IPS-18a (cell line): Measurements from ENCODE around the gene SLC48A1.

Experiments used
- H3K27ac ChIP-seq: one replicate; pipeline ENCODE4 v1.5.1; 2013; ENCODE audit warnings: low read length
- H3K27me3 ChIP-seq: one replicate; pipeline ENCODE4 v1.6.1; 2013; ENCODE audit warnings: mild to moderate bottlenecking, low read length; ENCODE audit not compliant: control insufficient read depth, insufficient read depth
- H3K36me3 ChIP-seq: one replicate; pipeline ENCODE4 v1.6.1; 2013; ENCODE audit warnings: low read depth, low read length; ENCODE audit not compliant: control insufficient read depth
- H3K4me1 ChIP-seq: one replicate; pipeline ENCODE4 v1.6.1; 2013; ENCODE audit warnings: low read depth, low read length; ENCODE audit not compliant: control insufficient read depth
- H3K4me3 ChIP-seq: one replicate; pipeline ENCODE4 v1.5.1; 2013; ENCODE audit warnings: low read length
- H3K9ac ChIP-seq: one replicate; pipeline ENCODE4 v1.6.1; 2013; ENCODE audit warnings: mild to moderate bottlenecking, low read length, moderate library complexity
- H3K9me3 ChIP-seq: one replicate; pipeline ENCODE4 v1.6.1; 2013; ENCODE audit warnings: low read depth, low read length; ENCODE audit not compliant: control insufficient read depth

SLC48A1 gene

DNA sequence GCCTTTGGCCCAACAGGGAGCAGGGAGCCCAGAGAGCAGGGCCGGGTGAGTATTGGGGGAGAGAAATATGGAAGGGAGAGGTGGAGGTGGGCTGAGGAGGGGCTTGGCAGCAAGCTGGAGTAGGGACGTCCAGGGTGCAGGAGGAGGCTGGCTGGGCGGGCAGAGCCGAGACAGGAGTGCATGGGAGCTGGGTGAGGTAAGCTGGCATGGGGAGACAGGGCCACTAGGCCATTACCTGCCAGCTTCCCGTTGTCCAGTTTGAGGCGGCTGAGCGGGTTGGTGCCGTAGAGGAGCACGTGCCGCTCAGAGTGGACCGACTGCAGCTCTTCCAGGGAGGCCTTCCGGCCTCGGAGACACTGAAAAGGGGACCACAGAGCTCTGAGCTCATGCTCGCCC is 18.3 kb downstream of the SLC48A1 start:
- H3K9me3 ChIP-seq = no peaks in the 10 kb centered on the region
- no peak overlapping the region for H3K27ac ChIP-seq
- no peaks in the 10 kb centered on the region for H3K27me3 ChIP-seq
- no peaks in the 10 kb centered on the region for H3K4me1 ChIP-seq
- H3K36me3 ChIP-seq = peaks cover 64% of the 10 kb centered on the region
- no peak overlapping the region for H3K4me3 ChIP-seq
- no peak overlapping the region for H3K9ac ChIP-seq

DNA sequence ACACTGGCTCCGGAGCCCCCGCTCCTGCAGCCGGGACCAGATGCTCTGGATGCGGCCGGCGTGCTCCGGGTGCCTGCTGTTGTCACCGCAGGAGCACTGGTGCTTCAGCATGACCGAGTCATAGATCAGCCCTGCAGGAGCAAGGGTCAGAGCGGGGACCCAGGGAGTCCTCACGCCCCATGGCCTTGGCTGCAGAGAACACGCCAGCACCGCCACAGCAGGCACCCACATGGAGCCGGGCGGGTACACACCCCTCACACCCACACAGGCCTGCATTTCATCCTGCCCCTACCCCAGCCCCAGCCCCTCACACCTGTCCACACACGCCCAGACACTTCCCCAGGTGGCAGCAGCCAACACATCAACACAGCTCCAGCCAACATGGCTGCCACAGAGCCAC is 18.8 kb downstream of the SLC48A1 start:
- Histone ChIP-seq H3K4me1 (no peaks in the 10 kb centered on the region), H3K9ac (no peak overlapping the region), H3K36me3 (peaks cover 63% of the 10 kb centered on the region), H3K27me3 (no peaks in the 10 kb centered on the region), H3K27ac (no peak overlapping the region), H3K4me3 (no peak overlapping the region), H3K9me3 (no peaks in the 10 kb centered on the region)

DNA sequence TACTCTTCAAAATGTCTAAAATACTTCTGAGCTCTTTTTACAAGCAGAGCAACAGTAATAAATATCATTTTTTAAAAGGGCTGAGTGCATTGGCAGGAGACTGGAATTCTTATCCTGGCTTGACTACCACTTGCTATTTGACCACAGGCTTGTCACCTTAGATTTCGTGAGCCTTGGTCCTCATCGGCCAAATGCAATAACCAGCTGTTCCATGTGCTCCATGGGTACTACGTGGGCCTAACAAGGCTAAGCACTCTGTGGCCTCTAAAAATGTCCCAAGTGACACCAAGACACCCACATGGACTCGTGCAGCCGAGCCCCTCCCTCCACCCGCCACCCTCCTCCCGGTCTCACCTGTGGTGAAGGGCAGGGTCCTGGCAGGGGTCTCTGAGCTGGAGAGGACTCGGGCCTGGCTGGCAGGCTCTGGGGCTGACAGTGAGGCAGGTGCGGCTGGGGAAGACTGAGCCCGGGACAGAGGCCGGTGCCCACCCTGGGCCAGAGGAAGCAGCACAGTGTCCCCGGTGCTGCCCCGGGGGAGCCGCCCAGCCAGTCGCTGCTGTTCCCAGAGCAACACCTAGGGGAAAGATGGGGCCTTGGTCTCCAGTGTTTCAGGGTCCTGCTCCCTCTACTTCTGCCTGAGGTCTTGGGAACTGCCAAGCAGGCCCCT is 20.1 kb downstream of the SLC48A1 start:
- H3K9ac ChIP-seq = no peak overlapping the region
- no peaks in the 10 kb centered on the region for H3K27me3 ChIP-seq
- H3K4me3 ChIP-seq = no peak overlapping the region
- H3K9me3 ChIP-seq = no peaks in the 10 kb centered on the region
- H3K4me1 ChIP-seq = no peaks in the 10 kb centered on the region
- H3K27ac ChIP-seq = no peak overlapping the region
- peaks cover 51% of the 10 kb centered on the region for H3K36me3 ChIP-seq

DNA sequence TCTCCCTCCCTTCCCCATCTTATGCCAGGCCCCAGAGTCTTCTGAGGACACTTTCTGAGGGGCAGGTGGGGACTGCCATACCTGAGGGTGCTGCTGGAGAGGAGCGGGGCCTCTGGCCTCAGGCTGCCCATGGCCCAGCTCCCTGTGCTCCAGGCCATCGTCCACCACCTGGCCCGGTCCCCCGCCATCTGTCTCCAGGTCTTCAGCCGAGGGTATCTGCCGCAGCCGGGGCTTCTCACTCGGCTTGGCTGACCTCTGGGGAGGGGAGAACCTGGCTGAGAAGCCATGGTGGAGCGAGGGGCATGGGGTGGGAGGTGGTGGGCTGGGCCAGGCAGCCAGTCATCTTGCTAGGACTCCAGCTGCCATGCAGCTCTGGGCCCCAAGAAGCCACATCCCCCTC is 21.6 kb downstream of the SLC48A1 start:
- Histone ChIP-seq H3K4me3 (no peak overlapping the region), H3K27me3 (no peaks in the 10 kb centered on the region), H3K4me1 (no peaks in the 10 kb centered on the region), H3K9ac (no peak overlapping the region), H3K9me3 (no peaks in the 10 kb centered on the region), H3K27ac (no peak overlapping the region), H3K36me3 (peaks cover 38% of the 10 kb centered on the region)

DNA sequence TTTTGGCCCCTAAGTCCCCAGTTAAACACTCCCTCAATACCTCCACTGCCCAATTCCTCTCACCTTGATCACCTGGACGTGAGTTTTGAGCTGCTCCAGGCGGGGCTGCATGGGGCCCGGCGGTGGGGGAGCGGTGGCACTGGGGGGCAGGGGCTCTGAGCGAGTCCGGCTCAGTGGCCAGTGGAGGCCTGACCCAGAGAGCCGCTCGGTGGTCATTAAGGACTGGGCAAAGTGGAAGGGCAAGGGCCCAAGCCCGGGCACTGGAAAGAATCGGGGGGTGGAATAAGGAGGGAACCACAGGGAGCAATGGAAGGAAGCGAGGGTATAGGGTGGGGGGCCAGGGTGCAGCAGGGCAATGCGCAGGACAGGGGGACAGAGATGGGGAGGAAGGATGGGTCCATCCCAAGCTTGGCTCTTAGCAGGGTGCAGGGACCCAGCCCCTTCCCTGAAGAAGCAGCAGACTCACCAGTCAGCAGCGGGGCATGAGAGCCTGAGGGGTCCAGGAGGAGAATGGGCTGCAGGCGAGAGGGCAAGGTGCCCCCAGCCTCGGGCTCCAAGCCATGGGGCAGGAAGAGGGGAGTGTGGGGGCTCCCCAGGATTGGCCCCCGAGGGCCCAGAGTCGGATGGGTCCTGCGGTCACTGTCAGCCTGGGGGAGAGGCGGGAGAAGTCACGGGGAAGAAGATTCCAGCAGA is 22.2 kb downstream of the SLC48A1 start:
- no peak overlapping the region for H3K9ac ChIP-seq
- no peaks in the 10 kb centered on the region for H3K27me3 ChIP-seq
- H3K4me1 ChIP-seq = no peaks in the 10 kb centered on the region
- H3K9me3 ChIP-seq = no peaks in the 10 kb centered on the region
- no peak overlapping the region for H3K27ac ChIP-seq
- H3K36me3 ChIP-seq = peaks cover 33% of the 10 kb centered on the region
- no peak overlapping the region for H3K4me3 ChIP-seq

DNA sequence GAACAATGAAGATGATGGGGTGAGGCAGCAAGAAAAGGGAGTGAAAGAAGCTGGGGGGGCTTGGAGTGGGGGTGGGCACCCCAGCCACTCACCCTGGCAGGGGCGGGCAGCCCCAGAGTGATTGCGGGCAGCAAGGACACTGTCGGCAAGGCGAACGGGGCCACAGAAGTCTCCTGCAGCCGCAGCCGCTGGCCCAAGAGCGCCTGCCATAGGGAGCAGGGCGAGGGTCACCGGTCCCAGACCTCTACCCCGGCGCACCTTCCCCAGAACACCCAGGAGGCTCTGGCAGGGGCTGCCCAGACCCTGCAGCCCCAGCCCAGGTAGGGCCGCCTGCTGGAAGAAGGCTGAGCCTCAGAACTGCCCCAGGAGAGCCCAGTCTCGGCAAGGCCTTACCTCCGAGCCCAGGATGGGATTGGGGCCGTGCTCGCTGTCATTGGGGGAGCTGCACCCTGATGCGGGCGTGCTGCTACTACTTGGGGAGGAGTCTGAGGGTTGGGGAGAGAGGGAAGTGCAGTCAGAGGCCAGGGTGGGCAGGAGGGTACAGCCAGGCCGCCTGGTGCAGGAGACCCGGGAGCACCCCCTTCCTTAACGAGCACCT is 22.9 kb downstream of the SLC48A1 start:
- no peaks in the 10 kb centered on the region for H3K27me3 ChIP-seq
- H3K9me3 ChIP-seq = no peaks in the 10 kb centered on the region
- no peak overlapping the region for H3K27ac ChIP-seq
- H3K9ac ChIP-seq = no peak overlapping the region
- no peaks in the 10 kb centered on the region for H3K4me1 ChIP-seq
- H3K36me3 ChIP-seq = peaks cover 30% of the 10 kb centered on the region
- no peak overlapping the region for H3K4me3 ChIP-seq

DNA sequence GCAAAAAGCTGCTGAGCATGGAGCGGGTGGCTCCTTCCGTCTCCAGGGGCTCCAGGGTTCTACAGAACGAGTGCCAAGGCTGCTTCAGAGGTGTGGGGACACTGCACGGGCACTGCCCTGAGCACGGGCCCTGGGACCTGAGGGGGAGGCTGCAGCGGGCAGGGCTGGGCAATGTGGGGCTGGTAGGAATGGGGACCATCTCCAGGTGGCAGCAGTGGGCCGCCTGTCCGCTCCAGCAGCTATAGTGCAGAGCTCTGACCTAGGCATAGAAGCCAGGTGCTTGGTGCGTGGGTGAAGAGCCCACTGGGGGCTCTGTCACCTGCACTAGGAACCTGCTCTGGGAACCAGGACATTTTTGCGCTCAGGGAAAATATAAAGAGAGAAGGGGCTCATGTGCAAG is 24.4 kb downstream of the SLC48A1 start:
- Histone ChIP-seq H3K4me1 (peaks cover 2% of the 10 kb centered on the region), H3K27me3 (no peaks in the 10 kb centered on the region), H3K9ac (no peak overlapping the region), H3K27ac (no peak overlapping the region), H3K9me3 (no peaks in the 10 kb centered on the region), H3K36me3 (peaks cover 23% of the 10 kb centered on the region), H3K4me3 (no peak overlapping the region)

DNA sequence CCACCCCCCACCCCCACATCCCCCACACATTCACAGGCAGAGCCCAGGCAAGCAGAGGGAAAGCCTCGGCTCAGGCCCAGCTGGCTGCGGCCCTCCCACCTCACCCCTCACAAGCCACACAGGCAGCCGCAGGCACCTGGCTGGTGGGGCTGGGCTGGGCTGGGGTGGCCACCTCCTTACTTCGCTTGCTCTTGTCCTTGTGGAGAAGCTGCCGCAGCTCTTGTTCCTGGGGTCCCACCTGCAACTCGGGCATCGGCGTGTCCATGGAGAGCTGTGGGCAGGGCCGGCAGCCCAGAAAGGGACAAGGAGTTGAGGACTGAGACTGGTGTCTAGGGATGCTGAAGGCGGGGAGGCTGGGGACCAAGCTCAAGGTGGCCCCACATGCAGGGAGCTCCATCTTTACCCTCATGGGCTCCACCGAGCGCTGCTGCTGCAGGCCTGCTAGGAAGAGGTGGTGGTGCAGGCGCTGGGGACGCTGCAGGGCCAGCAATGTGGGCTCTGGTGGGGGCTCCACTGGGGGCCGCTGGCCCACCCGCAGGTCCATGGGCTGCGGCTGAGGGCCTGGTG is 25.4 kb downstream of the SLC48A1 start:
- Histone ChIP-seq H3K9ac (no peak overlapping the region), H3K27me3 (no peaks in the 10 kb centered on the region), H3K9me3 (no peaks in the 10 kb centered on the region), H3K27ac (no peak overlapping the region), H3K4me3 (no peak overlapping the region), H3K4me1 (peaks cover 3% of the 10 kb centered on the region), H3K36me3 (peaks cover 16% of the 10 kb centered on the region)

DNA sequence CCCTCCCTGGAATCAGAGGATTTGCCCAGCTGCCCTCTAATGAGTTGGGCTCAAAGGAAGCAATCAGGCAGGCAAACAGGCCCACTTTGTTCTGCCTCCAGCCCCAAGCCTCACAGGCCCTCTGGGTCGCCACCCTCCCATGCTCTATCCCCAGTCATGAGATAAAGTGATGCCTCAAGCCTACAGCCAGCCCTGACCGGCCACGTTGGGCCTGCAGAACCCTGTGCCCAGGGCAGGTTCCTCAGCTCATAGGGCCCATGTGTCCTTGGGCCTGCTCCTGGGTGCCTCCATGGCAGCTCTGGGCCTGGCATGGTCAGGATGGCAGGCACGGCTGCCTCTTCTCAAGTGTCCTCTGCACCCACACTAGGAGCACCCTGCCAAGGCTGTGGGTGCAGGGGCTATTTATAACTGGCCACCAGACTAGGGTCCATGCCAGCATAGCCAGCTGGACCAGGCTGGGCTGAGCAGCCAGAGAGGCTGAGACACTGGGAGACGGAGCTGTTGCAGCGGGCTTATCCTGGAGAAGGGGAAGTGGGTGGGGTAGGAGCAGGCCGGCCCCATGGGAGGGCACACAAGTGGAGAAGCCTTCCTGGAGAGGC is 26.4 kb downstream of the SLC48A1 start:
- peaks cover 3% of the 10 kb centered on the region for H3K4me1 ChIP-seq
- peaks cover 11% of the 10 kb centered on the region for H3K36me3 ChIP-seq
- no peaks in the 10 kb centered on the region for H3K27me3 ChIP-seq

DNA sequence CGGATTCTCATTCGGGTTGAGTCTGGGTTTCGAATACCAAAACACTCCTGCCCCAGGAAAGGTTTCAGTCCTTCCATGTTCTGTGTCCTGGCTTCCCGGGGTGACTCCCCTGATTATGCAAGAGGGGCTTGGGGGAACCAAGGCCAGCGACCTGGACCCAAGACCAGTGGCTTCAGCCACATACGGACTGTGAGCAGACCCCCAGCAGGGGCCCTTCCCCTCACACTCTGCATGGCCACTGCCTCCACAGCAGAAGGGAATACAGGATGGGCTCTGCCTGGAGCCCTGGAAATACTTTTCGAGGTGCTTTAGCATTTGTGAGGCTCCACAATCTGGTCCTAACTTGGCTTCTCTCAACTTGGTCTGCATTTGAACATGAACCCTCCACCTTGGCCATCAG is 27.5 kb downstream of the SLC48A1 start:
- Histone ChIP-seq H3K9ac (no peak overlapping the region), H3K4me1 (peaks cover 3% of the 10 kb centered on the region), H3K9me3 (no peaks in the 10 kb centered on the region), H3K27ac (no peak overlapping the region), H3K27me3 (no peaks in the 10 kb centered on the region), H3K4me3 (no peak overlapping the region), H3K36me3 (peaks cover 5% of the 10 kb centered on the region)

More for the DNA sequence above, 26.4 kb downstream of the SLC48A1 start:
- H3K27ac ChIP-seq = no peak overlapping the region
- no peak overlapping the region for H3K9ac ChIP-seq
- no peak overlapping the region for H3K4me3 ChIP-seq
- no peaks in the 10 kb centered on the region for H3K9me3 ChIP-seq

DNA sequence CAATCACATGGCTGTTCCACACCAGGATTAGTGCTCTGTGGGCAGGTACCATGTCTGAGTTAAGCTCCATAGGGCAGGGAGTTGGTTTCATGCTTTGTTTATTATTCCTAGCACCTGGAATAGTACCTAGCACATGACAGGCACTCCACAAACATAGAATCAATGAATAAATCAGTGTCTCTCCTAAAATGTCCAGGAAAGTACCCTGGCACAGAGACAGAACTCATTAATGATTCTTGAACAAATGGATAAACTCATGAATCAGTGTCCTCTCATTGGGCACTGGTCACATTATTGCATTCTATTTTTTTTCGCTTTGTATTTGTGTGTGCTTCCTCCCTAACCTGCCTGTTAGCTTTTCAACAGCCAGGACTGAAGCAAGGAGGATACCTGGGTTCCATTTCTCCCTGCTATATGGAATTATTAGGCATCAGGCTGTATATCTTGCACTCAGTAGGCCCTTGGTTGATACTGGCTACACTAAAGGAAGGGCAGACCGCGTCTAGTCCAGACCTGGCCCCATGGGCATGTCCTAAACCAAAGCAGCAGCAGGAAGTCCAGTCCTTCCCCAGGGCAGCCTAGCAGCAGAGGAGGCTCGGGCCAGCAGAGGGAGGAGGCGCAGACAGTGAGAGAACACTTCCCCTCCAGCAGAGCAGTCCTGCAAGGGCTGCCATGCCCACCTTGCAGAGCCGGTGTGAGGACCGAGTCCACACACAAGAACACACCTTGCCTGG is 28.3 kb downstream of the SLC48A1 start:
- Histone ChIP-seq H3K27me3 (no peaks in the 10 kb centered on the region), H3K36me3 (peaks cover 5% of the 10 kb centered on the region), H3K27ac (no peak overlapping the region), H3K9ac (no peak overlapping the region), H3K9me3 (no peaks in the 10 kb centered on the region), H3K4me1 (peaks cover 3% of the 10 kb centered on the region), H3K4me3 (no peak overlapping the region)
